KMS-11 (cell line): ENCODE data around the gene ZFAND2B.

Experiments used
- H2AFZ ChIP-seq: fragments of 200-600 bp; sonication (generic); 2 replicates; pipeline ENCODE4 v1.6.1; 2016; ENCODE audit warnings: antibody characterized with exemption, mixed run types, low read depth
- H3K27ac ChIP-seq: fragments of 200-600 bp; sonication (generic); 2 replicates; pipeline ENCODE4 v1.6.1; 2016; ENCODE audit warnings: mild to moderate bottlenecking, mixed run types
- H3K27me3 ChIP-seq: fragments of 200-600 bp; sonication (generic); 2 replicates; pipeline ENCODE4 v1.6.1; 2017; ENCODE audit warnings: mild to moderate bottlenecking, low read depth, mixed run types, moderate library complexity; ENCODE audit not compliant: insufficient read depth
- H3K36me3 ChIP-seq: fragments of 200-600 bp; sonication (generic); 2 replicates; pipeline ENCODE4 v1.6.1; 2017; ENCODE audit warnings: mild to moderate bottlenecking, mixed run types; ENCODE audit not compliant: insufficient read depth
- H3K4me1 ChIP-seq: fragments of 200-600 bp; sonication (generic); 2 replicates; pipeline ENCODE4 v1.6.1; 2016; ENCODE audit warnings: mild to moderate bottlenecking, low read depth, mixed run types; ENCODE audit not compliant: poor library complexity, severe bottlenecking
- H3K4me2 ChIP-seq: fragments of 200-600 bp; sonication (generic); 2 replicates; pipeline ENCODE4 v1.7.0; 2016; ENCODE audit warnings: mild to moderate bottlenecking, mixed run types
- H3K4me3 ChIP-seq: fragments of 200-600 bp; sonication (generic); IDR thresholded peaks from 2 replicates; pipeline ENCODE4 v1.6.1; 2017; ENCODE audit warnings: low read depth, low read length, mixed read lengths; ENCODE audit not compliant: insufficient read depth
- H3K79me2 ChIP-seq: fragments of 200-600 bp; sonication (generic); 2 replicates; pipeline ENCODE4 v1.6.1; 2016; ENCODE audit warnings: low read depth, mixed run types; ENCODE audit not compliant: insufficient read depth
- H3K9ac ChIP-seq: fragments of 200-600 bp; sonication (generic); 2 replicates; pipeline ENCODE4 v1.6.1; 2016; ENCODE audit warnings: mild to moderate bottlenecking, mixed run types
- H4K20me1 ChIP-seq: fragments of 200-600 bp; sonication (generic); 2 replicates; pipeline ENCODE4 v1.6.1; 2016; ENCODE audit warnings: mild to moderate bottlenecking, mixed run types; ENCODE audit not compliant: insufficient read depth
- TF ChIP-seq, protein P1 (sequence below): fragments of 200-600 bp; sonication (generic); conservative IDR thresholded peaks from 2 replicates; pipeline ENCODE4 v1.6.1; 2017; ENCODE audit warnings: low read depth, mild to moderate bottlenecking, antibody characterized with exemption, low read length, moderate library complexity, mixed read lengths

ZFAND2B gene

GRCh38 chr2:219205165-219205538 lies 1.4 kb upstream of the ZFAND2B start:
- Histone ChIP-seq H3K79me2 (no peaks in the 10 kb centered on the region), H3K4me3 (no peak overlapping the region), H3K27me3 (no peaks in the 10 kb centered on the region), H3K4me2 (no peak overlapping the region), H3K4me1 (peaks cover 18% of the 10 kb centered on the region), H2AFZ (no peak overlapping the region), H3K36me3 (no peaks in the 10 kb centered on the region), H4K20me1 (no peaks in the 10 kb centered on the region), H3K9ac (no peak overlapping the region), H3K27ac (no peak overlapping the region)
- TF ChIP-seq, protein P1, sequence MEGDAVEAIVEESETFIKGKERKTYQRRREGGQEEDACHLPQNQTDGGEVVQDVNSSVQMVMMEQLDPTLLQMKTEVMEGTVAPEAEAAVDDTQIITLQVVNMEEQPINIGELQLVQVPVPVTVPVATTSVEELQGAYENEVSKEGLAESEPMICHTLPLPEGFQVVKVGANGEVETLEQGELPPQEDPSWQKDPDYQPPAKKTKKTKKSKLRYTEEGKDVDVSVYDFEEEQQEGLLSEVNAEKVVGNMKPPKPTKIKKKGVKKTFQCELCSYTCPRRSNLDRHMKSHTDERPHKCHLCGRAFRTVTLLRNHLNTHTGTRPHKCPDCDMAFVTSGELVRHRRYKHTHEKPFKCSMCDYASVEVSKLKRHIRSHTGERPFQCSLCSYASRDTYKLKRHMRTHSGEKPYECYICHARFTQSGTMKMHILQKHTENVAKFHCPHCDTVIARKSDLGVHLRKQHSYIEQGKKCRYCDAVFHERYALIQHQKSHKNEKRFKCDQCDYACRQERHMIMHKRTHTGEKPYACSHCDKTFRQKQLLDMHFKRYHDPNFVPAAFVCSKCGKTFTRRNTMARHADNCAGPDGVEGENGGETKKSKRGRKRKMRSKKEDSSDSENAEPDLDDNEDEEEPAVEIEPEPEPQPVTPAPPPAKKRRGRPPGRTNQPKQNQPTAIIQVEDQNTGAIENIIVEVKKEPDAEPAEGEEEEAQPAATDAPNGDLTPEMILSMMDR: no peak

- H4K20me1 ChIP-seq: no peaks in the 10 kb centered on the region
- peak overlapping the region; percentile 77 for H2AFZ ChIP-seq
- peaks cover 18% of the 10 kb centered on the region for H3K4me1 ChIP-seq
- peak overlapping the region; percentile 69 for H3K27ac ChIP-seq
- peak overlapping the region; percentile 74 for H3K9ac ChIP-seq
- H3K79me2 ChIP-seq: no peaks in the 10 kb centered on the region
- H3K4me3 ChIP-seq: peak overlapping the region; percentile 80
- TF ChIP-seq, protein P1: no peak
- H3K27me3 ChIP-seq: no peaks in the 10 kb centered on the region
- no peaks in the 10 kb centered on the region for H3K36me3 ChIP-seq
- peak overlapping the region; percentile 74 for H3K4me2 ChIP-seq
These were observed 628 bp upstream of the ZFAND2B start for GRCh38 chr2:219205981-219206327.

DNA sequence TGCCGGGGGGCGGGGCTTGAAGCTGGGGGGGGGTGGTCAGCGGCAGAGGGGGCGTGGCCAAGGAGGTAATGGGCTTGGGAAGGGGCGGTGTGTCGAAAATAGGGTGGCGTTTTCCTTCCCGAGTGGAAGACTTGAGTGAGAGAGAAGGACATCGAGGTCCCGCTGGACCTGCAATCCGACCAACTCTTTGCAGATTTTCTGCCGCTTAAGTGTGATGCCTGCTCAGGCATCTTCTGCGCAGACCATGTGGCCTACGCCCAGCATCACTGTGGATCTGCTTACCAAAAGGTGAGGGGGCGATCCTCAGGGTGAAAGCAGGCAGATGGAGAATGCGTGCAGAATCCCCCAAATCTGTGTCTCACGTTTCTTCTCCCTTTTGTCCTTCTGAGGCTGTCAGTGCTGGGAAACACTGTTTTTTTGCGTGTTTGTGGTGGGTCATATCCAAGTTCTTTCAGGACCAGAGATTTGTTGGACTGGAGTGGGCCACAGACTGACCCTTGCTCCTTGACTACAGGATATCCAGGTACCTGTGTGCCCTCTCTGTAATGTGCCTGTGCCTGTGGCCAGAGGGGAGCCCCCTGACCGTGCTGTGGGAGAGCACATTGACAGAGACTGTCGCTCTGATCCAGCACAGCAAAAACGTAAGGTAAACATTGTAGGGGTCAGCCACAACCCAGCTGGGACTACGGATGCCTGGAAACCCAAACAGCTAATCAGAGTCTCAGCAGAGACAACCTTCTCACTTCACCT lies 727 bp downstream of the ZFAND2B start:
- no peaks in the 10 kb centered on the region for H3K79me2 ChIP-seq
- H3K27ac ChIP-seq: no peak overlapping the region
- no peaks in the 10 kb centered on the region for H3K36me3 ChIP-seq
- peaks cover 18% of the 10 kb centered on the region for H3K4me1 ChIP-seq
- H3K9ac ChIP-seq: peak overlapping the region; percentile 17; the same call in 1 of the 2 replicates
- TF ChIP-seq, protein P1: no peak
- peak overlapping the region; percentile 62 for H3K4me2 ChIP-seq
- H4K20me1 ChIP-seq: no peaks in the 10 kb centered on the region
- H3K27me3 ChIP-seq: no peaks in the 10 kb centered on the region
- no peak overlapping the region for H2AFZ ChIP-seq
- no peak overlapping the region for H3K4me3 ChIP-seq

DNA sequence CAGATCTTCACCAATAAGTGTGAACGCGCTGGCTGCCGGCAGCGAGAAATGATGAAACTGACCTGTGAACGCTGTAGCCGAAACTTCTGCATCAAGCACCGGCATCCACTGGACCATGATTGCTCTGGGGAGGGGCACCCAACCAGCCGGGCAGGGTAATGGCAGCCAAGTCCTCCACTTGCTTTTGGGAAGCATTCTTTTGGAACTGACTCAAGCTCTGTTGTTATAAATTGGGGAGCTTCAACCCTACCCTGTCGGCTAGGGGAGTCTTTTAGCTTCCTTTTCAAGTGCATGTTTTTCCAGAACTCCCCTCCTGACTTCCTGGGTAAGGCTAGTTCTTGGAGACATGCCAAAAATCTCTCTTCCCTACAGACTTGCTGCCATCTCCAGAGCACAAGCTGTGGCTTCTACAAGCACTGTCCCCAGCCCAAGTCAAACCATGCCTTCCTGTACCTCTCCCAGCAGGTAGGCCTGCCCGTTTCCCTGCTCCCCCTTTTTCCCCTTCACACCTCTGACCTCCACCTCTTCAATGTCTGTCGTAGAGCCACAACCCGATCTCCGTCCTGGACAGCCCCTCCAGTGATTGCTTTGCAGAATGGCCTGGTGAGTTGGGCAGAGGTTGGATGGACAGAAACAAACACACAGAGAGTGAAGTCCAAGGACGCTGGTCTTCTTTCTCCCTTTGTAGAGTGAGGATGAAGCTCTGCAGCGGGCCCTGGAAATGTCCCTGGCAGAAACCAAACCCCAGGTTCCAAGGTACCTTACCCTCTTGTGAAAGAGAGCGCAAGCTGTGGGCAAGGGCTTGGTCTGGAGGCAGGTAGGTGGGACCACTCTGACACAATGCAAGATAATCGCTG lies 1.5 kb downstream of the ZFAND2B start:
- Histone ChIP-seq H3K36me3 (no peaks in the 10 kb centered on the region), H2AFZ (no peak overlapping the region), H3K27me3 (no peaks in the 10 kb centered on the region), H3K4me2 (peak overlapping the region; percentile 62; the same call in 1 of the 2 replicates), H4K20me1 (no peaks in the 10 kb centered on the region), H3K4me3 (no peak overlapping the region), H3K9ac (no peak overlapping the region), H3K79me2 (no peaks in the 10 kb centered on the region), H3K27ac (no peak overlapping the region), H3K4me1 (peaks cover 18% of the 10 kb centered on the region)
- TF ChIP-seq, protein P1: no peak
